ENCODE data around the gene FAM153A.
"Not testable (repeated sequence)": the region's sequence is repeated elsewhere in the genome, so short reads cannot be mapped to it uniquely, and the experiment has no call there.

FAM153A gene

DNA sequence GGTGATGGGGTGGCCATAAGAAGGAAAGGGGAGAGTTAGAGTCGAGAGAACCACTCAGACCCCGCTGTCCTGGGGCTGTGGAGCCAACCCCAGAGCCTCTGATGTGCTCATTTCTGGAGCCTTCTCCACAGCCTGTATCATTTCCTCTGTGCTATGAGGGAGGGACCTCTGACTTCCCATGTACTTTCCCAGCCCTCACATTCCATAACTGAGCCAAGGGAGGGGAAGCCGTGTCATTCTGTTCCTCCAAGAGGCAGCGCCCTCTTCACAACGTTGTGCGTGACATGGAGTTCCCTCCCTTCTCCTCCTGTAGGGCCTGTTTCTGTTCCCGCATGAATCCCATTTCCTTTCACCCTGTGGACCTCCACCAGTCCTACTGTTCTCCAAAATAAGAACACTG lies 57.8 kb downstream of the FAM153A start:
- not testable (repeated sequence) for DNase-seq (ENCODE audit: low read depth in 2 of 2)

GRCh38 chr5:177723831-177724485 lies 58.7 kb downstream of the FAM153A start:
- not testable (repeated sequence) for DNase-seq (ENCODE audit: low read depth in 2 of 2)

- DNase-seq (ENCODE audit: low read depth in 2 of 2) = not testable (repeated sequence)
Measured at GRCh38 chr5:177722829-177723228, 59.9 kb downstream of the FAM153A start.

- DNase-seq (ENCODE audit: low read depth in 2 of 2) = not testable (repeated sequence)
Measured at GRCh38 chr5:177719989-177720388, 62.7 kb downstream of the FAM153A start.

DNA sequence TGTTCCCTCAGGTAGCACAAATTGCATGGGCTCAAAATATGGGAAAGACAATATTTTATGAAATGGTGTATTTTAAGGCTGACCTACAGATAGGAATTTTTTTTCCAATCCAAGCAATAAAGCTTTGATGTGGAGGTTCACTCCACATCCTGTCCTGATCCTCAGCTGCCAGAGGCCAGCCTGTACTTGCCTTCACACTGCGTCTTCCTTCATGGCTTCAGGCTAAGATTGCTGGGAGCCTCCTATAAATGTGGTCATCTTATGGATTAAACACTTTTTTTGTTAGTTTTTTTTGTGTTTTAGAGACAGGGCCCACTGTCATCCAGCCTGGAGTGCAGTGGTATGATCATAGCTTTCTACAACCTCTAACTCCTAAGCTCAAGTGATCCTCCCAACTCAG lies 67.3 kb downstream of the FAM153A start:
- not testable (repeated sequence) for DNase-seq (ENCODE audit: low read depth in 2 of 2)

DNA sequence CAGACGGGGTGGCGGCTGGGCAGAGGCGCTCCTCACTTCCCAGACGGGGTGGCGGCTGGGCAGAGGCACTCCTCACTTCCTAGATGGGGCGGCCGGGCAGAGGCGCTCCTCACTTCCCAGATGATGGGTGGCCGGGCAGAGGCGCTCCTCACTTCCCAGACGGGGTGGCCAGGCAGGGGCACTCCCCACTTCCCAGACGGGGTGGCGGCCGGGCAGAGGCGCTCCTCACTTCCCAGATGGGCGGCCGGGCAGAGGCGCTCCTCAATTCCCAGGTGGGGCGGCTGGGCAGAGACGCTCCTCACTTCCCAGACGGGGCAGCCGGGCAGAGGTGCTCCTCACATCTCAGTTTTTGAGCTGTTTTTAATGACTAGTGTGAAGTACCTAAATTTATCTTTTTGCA lies 86.6 kb downstream of the FAM153A start:
- DNase-seq (ENCODE audit: low read depth in 2 of 2) = not testable (repeated sequence)

DNA sequence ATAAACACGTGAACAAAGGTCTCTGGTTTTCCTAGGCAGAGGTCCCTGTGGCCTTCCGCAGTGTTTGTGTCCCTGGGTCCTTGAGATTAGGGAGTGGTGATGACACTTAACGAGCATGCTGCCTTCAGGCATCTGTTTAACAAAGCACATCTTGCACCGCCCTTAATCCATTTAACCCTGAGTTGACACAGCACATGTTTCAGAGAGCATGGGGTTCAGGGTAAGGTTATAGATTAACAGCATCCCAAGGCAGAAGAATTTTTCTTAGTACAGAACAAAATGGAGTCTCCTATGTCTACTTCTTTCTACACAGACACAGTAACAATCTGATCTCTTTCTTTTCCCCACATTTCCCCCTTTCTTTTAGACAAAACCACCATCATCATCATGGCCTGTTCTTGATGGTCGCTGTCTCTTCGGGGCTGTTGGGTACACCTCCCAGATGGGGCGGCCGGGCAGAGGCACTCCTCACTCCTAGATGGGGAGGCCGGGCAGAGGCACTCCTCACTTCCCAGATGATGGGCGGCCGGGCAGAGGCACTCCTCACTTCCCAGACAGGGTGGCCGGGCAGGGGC lies 87.3 kb downstream of the FAM153A start:
- DNase-seq (ENCODE audit: low read depth in 2 of 2) = not testable (repeated sequence)

DNA sequence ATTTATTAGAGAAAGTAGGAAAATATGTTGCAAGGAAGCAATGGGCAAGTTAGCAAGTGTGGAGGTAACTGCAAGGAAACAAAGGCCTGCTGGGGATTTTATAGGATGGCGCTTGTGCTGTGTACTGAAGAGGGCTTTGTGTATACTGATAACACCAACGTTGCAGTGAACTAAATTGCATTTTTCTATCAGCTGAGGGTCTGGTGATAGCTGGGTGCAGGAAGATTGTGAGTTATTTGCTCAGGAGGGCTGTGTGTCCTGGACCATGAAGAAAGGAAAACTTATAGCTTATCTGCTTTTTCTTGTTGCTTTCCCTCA lies 88.2 kb downstream of the FAM153A start:
- not testable (repeated sequence) for DNase-seq (ENCODE audit: low read depth in 2 of 2)

DNA sequence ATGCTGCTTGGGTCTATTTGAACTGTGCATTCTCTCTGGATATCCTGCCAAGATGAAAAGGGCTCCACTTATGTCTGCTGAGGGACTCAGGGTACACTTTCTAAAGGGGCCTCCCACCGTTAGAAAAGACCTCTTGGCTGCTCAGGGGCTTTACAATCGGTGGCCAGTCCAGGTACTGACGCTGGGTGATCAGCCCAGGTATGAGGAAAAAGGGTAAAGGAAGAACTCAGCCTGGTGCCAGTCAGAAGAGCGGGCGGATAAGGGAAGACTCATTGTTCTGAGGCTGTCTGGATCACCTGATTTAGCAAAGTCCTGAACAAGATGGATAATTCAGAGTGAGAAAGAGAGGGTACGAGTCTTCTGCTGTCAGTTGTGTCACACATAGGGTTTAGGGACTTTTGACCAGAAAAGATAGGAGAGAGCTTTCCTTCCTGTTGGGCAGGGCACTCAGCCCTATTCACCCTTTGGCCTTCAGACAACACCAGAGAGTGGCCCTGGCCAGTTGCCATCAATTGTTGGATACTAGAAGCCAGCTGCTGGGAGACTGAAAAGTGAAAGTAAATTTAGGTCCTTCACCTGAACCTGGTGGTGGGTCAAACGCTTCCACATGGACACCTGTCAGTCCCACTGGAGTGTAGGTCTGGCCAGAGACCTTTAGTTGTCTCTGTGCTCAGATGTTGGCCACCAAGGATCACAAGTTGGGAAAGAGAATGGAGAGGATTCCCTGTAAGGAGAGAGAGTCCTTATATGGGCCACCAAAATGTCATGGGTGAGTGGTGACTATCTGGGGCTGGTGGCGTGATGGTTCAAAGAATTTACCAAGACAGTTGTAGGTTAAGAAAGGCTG lies 88.8 kb downstream of the FAM153A start:
- DNase-seq (ENCODE audit: low read depth in 2 of 2) = not testable (repeated sequence)

- not testable (repeated sequence) for DNase-seq (ENCODE audit: low read depth in 2 of 2)
Measured at GRCh38 chr5:177692969-177693368, 89.7 kb downstream of the FAM153A start.

- DNase-seq (ENCODE audit: low read depth in 2 of 2) = not testable (repeated sequence)
Measured at GRCh38 chr5:177692507-177692906, 90.2 kb downstream of the FAM153A start.

DNA sequence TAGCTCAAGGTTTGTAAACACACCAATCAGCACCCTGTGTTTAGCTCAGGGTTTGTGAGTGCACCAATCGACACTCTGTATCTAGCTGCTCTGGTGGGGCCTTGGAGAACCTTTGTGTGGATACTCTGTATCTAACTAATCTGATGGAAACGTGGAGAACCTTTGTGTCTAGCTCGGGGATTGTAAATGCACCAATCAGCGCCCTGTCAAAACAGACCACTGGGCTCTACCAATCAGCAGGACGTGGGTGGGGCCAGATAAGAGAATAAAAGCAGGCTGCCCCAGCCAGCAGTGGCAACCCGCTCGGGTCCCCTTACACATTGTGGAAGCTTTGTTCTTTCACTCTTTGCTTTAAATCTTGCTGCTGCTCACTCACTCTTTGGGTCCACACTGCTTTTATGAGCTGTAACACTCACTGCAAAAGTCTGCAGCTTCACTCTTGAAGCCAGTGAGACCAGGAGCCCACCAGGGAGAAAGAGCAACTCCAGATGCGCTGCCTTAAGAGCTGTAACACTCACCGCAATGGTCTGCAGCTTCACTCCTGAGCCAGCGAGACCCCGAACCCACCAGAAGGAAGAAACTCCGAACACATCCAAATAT lies 93.6 kb downstream of the FAM153A start:
- not testable (repeated sequence) for DNase-seq (ENCODE audit: low read depth in 2 of 2)

GRCh38 chr5:177688091-177688490 lies 94.6 kb downstream of the FAM153A start:
- not testable (repeated sequence) for DNase-seq (ENCODE audit: low read depth in 2 of 2)

DNA sequence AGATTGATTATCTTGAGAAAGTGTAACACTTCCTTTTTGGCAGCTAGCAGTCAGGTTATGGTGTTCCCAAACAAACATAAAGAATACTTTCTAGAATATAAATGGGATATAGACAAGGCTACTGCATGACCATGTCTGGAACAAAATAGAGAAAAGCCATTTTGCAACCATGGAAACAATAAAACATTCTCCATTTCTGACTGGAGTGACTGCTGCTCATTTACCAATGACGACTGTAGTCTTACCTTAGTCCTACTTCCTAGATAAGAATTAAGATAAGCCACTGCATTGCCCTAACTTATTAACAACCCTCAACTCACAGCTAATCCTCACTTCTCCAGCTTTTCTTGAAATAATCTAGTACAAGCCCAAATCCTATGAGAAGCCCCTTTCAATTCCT lies 100.8 kb downstream of the FAM153A start:
- not testable (repeated sequence) for DNase-seq (ENCODE audit: low read depth in 2 of 2)

Measured in stimulated activated CD4-positive, alpha-beta T cell treated with anti-CD3 and anti-CD28 coated beads, Interleukin-15, amount 100 ng/mL, for 48 hours (primary cell).